SH-SY5Y (cell line): ENCODE measurements around the gene EML1.

Experiments used
- GATA2 ChIP-seq: IDR thresholded peaks from 2 replicates; pipeline ENCODE4 v1.6.1; 2011; ENCODE audit warnings: mild to moderate bottlenecking, low read depth, low read length
- GATA3 ChIP-seq: IDR thresholded peaks from 2 replicates; pipeline ENCODE4 v1.6.1; 2011; ENCODE audit warnings: low read depth, mild to moderate bottlenecking, low read length, moderate library complexity

DNA sequence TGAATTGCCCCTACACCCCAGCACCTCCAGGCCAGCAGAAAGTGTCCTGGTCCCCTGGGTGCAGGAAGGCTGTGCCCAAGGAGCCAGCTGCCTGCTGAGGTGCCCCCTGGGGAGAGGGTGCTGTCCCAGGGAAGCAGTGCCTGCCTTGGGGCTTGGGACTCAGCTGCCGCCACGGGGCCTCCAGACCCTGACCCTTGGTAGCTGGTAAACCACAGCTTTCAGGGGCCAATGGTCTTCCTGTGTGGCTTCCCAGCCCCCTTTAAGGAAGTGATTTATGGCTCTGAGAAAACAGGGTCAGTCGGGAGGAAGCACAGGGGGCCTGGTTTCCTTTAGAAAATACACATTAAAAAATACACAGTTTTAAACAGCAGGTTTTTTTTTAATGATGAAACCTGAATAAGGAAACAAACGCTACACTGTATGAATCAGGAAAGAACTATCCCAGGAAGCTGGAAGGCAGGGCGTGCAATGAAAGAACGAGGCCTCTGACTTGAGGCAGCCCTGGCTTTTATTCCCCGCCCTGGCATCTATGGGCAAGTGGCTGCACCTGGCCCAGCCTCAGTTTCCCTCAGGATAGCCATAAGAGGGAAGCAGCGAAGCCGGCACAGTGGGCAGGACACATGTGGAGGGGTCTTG, 40.6 kb upstream of the EML1 start:
- TF ChIP-seq GATA3 = no peak
- TF ChIP-seq GATA2 = no peak
